ENCODE measurements around the gene TECR.
A peak's percentile ranks its signal among the peaks of the same experiment; 100 is the strongest.
"Not testable (repeated sequence)": the region's sequence is repeated elsewhere in the genome, so short reads cannot be mapped to it uniquely, and the experiment has no call there.

TECR gene

GRCh38 chr19:14565298-14565679 lies 35.9 kb downstream of the TECR start:
- TF ChIP-seq GATA1 (IDR thresholded peaks at IDR 0.05; ENCODE audit: low read depth, low read length), result no peak
- no peak for TF ChIP-seq POLR2A (IDR thresholded peaks at IDR 0.05; ENCODE audit: low read length)
- DNase-seq, result no peak

- no peak for DNase-seq
These were observed 36.6 kb downstream of the TECR start for GRCh38 chr19:14565765-14566711.

GRCh38 chr19:14566712-14567077 lies 37.3 kb downstream of the TECR start:
- DNase-seq, result no peak
- TF ChIP-seq POLR2A (IDR thresholded peaks at IDR 0.05; ENCODE audit: low read length) (no peak), GATA1 (IDR thresholded peaks at IDR 0.05; ENCODE audit: low read depth, low read length) (no peak)

More at GRCh38 chr19:14565765-14566711, 36.6 kb downstream of the TECR start:
- TF ChIP-seq GATA1 (IDR thresholded peaks at IDR 0.05; ENCODE audit: low read depth, low read length) (no peak), POLR2A (IDR thresholded peaks at IDR 0.05; ENCODE audit: low read length) (no peak)

- TF ChIP-seq POLR2A (IDR thresholded peaks at IDR 0.05; ENCODE audit: low read length) (no peak), GATA1 (IDR thresholded peaks at IDR 0.05; ENCODE audit: low read depth, low read length) (no peak)
- DNase-seq, result no peak
These were observed 37.7 kb downstream of the TECR start for GRCh38 chr19:14567079-14567478.

GRCh38 chr19:14570864-14571527 lies 41.6 kb downstream of the TECR start:
- DNase-seq, result no peak
- TF ChIP-seq GATA1 (IDR thresholded peaks at IDR 0.05; ENCODE audit: low read depth, low read length) (no peak), POLR2A (IDR thresholded peaks at IDR 0.05; ENCODE audit: low read length) (no peak)

- TF ChIP-seq POLR2A (IDR thresholded peaks at IDR 0.05; ENCODE audit: low read length) (peak; percentile 75), GATA1 (IDR thresholded peaks at IDR 0.05; ENCODE audit: low read depth, low read length) (no peak)
- peak; percentile 95 for DNase-seq
These were observed 42.5 kb downstream of the TECR start, which contains the start of gene NDUFB7 for GRCh38 chr19:14571695-14572490. Gene NDUFB7 (minus strand): TSS chr19:14572066. CDS start chr19:14572000, 66 bp downstream.

GRCh38 chr19:14575428-14575980 lies 46.1 kb downstream of the TECR start:
- DNase-seq, result no peak
- TF ChIP-seq POLR2A (IDR thresholded peaks at IDR 0.05; ENCODE audit: low read length) (no peak), GATA1 (IDR thresholded peaks at IDR 0.05; ENCODE audit: low read depth, low read length) (no peak)

- DNase-seq, result no peak
- no peak for TF ChIP-seq GATA1 (IDR thresholded peaks at IDR 0.05; ENCODE audit: low read depth, low read length)
These were observed 47.0 kb downstream of the TECR start for GRCh38 chr19:14576363-14576762.

- TF ChIP-seq POLR2A (IDR thresholded peaks at IDR 0.05; ENCODE audit: low read length), result no peak
- TF ChIP-seq GATA1 (IDR thresholded peaks at IDR 0.05; ENCODE audit: low read depth, low read length), result no peak
- no peak for DNase-seq
These were observed 47.9 kb downstream of the TECR start for GRCh38 chr19:14577264-14577663.

- TF ChIP-seq GATA1 (IDR thresholded peaks at IDR 0.05; ENCODE audit: low read depth, low read length), result no peak
- TF ChIP-seq POLR2A (IDR thresholded peaks at IDR 0.05; ENCODE audit: low read length), result no peak
- no peak for DNase-seq
These were observed 48.6 kb downstream of the TECR start for GRCh38 chr19:14577885-14578427.

GRCh38 chr19:14580623-14581237 lies 51.3 kb downstream of the TECR start:
- DNase-seq, result peak in 1 of 2 experiments; percentile 51
- TF ChIP-seq GATA1 (IDR thresholded peaks at IDR 0.05; ENCODE audit: low read depth, low read length) (no peak), POLR2A (IDR thresholded peaks at IDR 0.05; ENCODE audit: low read length) (no peak)

GRCh38 chr19:14582894-14583340 lies 53.5 kb downstream of the TECR start, which contains the start of gene CLEC17A:
Gene CLEC17A (plus strand): TSS chr19:14583084. CDS start chr19:14583161, 77 bp downstream.
- DNase-seq, result no peak
- TF ChIP-seq POLR2A (IDR thresholded peaks at IDR 0.05; ENCODE audit: low read length) (no peak), GATA1 (IDR thresholded peaks at IDR 0.05; ENCODE audit: low read depth, low read length) (no peak)

- not testable (repeated sequence) for DNase-seq
These were observed 55.0 kb downstream of the TECR start for GRCh38 chr19:14584372-14584771.

GRCh38 chr19:14585187-14585586 lies 55.8 kb downstream of the TECR start:
- peak in 1 of 2 experiments; percentile 17 for DNase-seq

- DNase-seq, result not testable (repeated sequence)
These were observed 60.0 kb downstream of the TECR start for GRCh38 chr19:14589433-14589832.

All from erythroblast (primary cell).